ENCODE data around the gene CRCP. TPM values are rescaled to one million over a fixed set of nuclear protein-coding genes. Genes with fewer than 3 reads are reported as not detected.

CRCP gene
- total RNA-seq, 5 donors from 2014 or later (not counting 1 experiment from before 2014, with no cell fraction given) = 29.9 to 33.7 (median 31.6) TPM

- WGBS (ENCODE audit: insufficient coverage) = 92% methylated on average over 3 of the region's 3 CpGs
- H3K27me3 Mint-ChIP-seq = no peaks in the 10 kb centered on the region
- Histone ChIP-seq H3K4me3 (ENCODE audit: control insufficient read depth in 1 of 2, extremely low read depth in 1 of 2, low read length in 1 of 2) (no peak overlapping the region), H3K27me3 (replicated peaks in 1 of 2; ENCODE audit: control insufficient read depth in 2 of 2, extremely low read depth in 1 of 2, insufficient read depth in 2 of 2, low read length in 1 of 2) (no peaks in the 10 kb centered on the region), H3K36me3 (ENCODE audit: control insufficient read depth in 2 of 2, extremely low read depth in 1 of 2, insufficient read depth in 1 of 2, low read length in 1 of 2) (peaks cover 14 to 36% of the 10 kb centered on the region in 2 donors), H3K9me3 (no peaks in the 10 kb centered on the region), H3K4me1 (ENCODE audit: control insufficient read depth in 1 of 2, extremely low read depth in 1 of 2, insufficient read depth in 2 of 2, low read length in 2 of 2) (no peaks in the 10 kb centered on the region), H3K27ac (ENCODE audit: low read length) (no peak overlapping the region)
- H3K27ac Mint-ChIP-seq = no peak overlapping the region
- DNase-seq = no peak
- POLR2A ChIA-PET = no interaction called here
- CTCF ChIA-PET = no interaction called here
- peaks cover 42% of the 10 kb centered on the region for H3K36me3 Mint-ChIP-seq
- no peak overlapping the region for H3K4me3 Mint-ChIP-seq
- peaks cover 0 to 5% (median 0%) of the 10 kb centered on the region in 3 donors for H3K9me3 Mint-ChIP-seq
- no peak for ATAC-seq (replicated peaks in 1 of 4)
- no peaks in the 10 kb centered on the region for H3K4me1 Mint-ChIP-seq
Measured at GRCh38 chr7:66157060-66157459, 42.4 kb downstream of the CRCP start.

- Mint-ChIP-seq H3K36me3 (peaks cover 13% of the 10 kb centered on the region), H3K4me3 (no peak overlapping the region), H3K9me3 (peaks cover 0 to 5% (median 0%) of the 10 kb centered on the region in 3 donors), H3K27me3 (no peaks in the 10 kb centered on the region), H3K4me1 (no peaks in the 10 kb centered on the region), H3K27ac (no peak overlapping the region)
- Histone ChIP-seq H3K27ac (ENCODE audit: low read length) (no peak overlapping the region), H3K36me3 (ENCODE audit: control insufficient read depth in 2 of 2, extremely low read depth in 1 of 2, insufficient read depth in 1 of 2, low read length in 1 of 2) (peaks cover 7 to 12% of the 10 kb centered on the region in 2 donors), H3K27me3 (replicated peaks in 1 of 2; ENCODE audit: control insufficient read depth in 2 of 2, extremely low read depth in 1 of 2, insufficient read depth in 2 of 2, low read length in 1 of 2) (no peaks in the 10 kb centered on the region), H3K4me3 (ENCODE audit: control insufficient read depth in 1 of 2, extremely low read depth in 1 of 2, low read length in 1 of 2) (no peak overlapping the region), H3K9me3 (no peaks in the 10 kb centered on the region), H3K4me1 (ENCODE audit: control insufficient read depth in 1 of 2, extremely low read depth in 1 of 2, insufficient read depth in 2 of 2, low read length in 2 of 2) (no peaks in the 10 kb centered on the region)
- ATAC-seq (replicated peaks in 1 of 4) (no peak), DNase-seq (no peak)
- 80% methylated on average over 1 of the region's 4 CpGs for WGBS (ENCODE audit: insufficient coverage)
- POLR2A ChIA-PET = no interaction called here
- CTCF ChIA-PET = no interaction called here
Measured at GRCh38 chr7:66162622-66163021, 48.0 kb downstream of the CRCP start.

GRCh38 chr7:66163186-66163610 lies 48.6 kb downstream of the CRCP start:
- Histone ChIP-seq H3K36me3 (ENCODE audit: control insufficient read depth in 2 of 2, extremely low read depth in 1 of 2, insufficient read depth in 1 of 2, low read length in 1 of 2) (peaks cover 3 to 9% of the 10 kb centered on the region in 2 donors), H3K27me3 (replicated peaks in 1 of 2; ENCODE audit: control insufficient read depth in 2 of 2, extremely low read depth in 1 of 2, insufficient read depth in 2 of 2, low read length in 1 of 2) (no peaks in the 10 kb centered on the region), H3K9me3 (no peaks in the 10 kb centered on the region), H3K4me3 (ENCODE audit: control insufficient read depth in 1 of 2, extremely low read depth in 1 of 2, low read length in 1 of 2) (no peak overlapping the region), H3K4me1 (ENCODE audit: control insufficient read depth in 1 of 2, extremely low read depth in 1 of 2, insufficient read depth in 2 of 2, low read length in 2 of 2) (no peaks in the 10 kb centered on the region), H3K27ac (ENCODE audit: low read length) (no peak overlapping the region)
- no peaks in the 10 kb centered on the region for H3K4me1 Mint-ChIP-seq
- 100% methylated on average over 1 of the region's 1 CpG for WGBS (ENCODE audit: insufficient coverage)
- ATAC-seq (replicated peaks in 1 of 4) (no peak), DNase-seq (no peak)
- H3K27me3 Mint-ChIP-seq = no peaks in the 10 kb centered on the region
- H3K9me3 Mint-ChIP-seq = peaks cover 0 to 3% (median 0%) of the 10 kb centered on the region in 3 donors
- H3K4me3 Mint-ChIP-seq = no peak overlapping the region
- peaks cover 8% of the 10 kb centered on the region for H3K36me3 Mint-ChIP-seq
- H3K27ac Mint-ChIP-seq = no peak overlapping the region
- CTCF ChIA-PET = no interaction called here
- POLR2A ChIA-PET = no interaction called here

DNA sequence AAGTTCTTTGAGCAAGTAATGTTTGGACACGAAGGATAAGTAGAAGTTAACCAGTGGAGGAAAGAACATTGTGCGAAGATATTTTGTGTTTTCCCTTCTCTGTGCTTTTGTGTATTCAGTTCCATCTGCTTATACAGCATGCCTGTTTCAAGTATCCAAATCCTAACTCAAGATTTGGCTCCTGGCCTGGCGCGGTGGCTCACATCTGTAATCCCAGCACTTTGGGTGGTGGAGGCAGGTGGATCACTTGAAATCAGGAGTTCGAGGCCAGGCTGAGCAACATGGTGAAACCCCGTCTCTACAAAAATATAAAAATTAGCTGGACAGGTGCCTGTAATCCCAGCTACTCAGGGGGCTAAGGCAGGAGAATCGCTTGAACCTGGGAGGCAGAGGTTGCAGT lies 49.7 kb downstream of the CRCP start:
- WGBS (ENCODE audit: insufficient coverage) = 80% methylated on average over 2 of the region's 7 CpGs

DNA sequence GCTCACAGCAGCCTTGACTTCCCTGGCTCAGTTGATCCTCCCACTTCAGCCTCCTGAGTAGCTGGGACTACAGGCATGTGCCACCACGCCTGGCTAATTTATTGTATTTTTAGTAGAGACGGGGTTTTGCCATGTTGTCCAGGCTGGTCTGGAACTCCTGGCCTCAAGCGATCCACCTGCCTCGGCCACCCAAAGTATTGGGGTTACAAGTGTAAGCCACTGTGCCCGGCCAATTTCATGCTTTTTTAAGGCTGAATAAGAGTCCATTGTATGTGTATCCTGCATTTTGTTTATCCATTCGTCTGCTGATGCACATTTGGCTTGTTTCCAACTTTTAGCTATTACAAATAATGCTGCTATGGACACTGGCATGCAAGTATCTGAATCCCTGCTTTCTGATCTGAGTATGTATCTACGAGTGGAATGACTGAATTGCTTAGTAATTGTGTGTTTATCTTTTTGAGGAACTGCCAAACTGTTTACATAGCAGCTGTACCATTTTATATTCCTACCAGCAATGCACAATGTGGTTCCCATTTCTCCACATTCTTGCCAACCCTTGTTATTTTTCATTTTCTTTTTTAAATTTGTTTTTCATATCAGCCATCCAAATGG lies 53.2 kb downstream of the CRCP start:
- H3K4me1 ChIP-seq (ENCODE audit: control insufficient read depth in 1 of 2, extremely low read depth in 1 of 2, insufficient read depth in 2 of 2, low read length in 2 of 2) = no peaks in the 10 kb centered on the region
- no peaks in the 10 kb centered on the region for H3K4me1 Mint-ChIP-seq
- H3K27ac Mint-ChIP-seq = no peak overlapping the region
- H3K4me3 ChIP-seq (ENCODE audit: control insufficient read depth in 1 of 2, extremely low read depth in 1 of 2, low read length in 1 of 2) = no peak overlapping the region
- H3K9me3 ChIP-seq = no peaks in the 10 kb centered on the region
- WGBS (ENCODE audit: insufficient coverage) = 100% methylated on average over 4 of the region's 7 CpGs
- no peak overlapping the region for H3K27ac ChIP-seq (ENCODE audit: low read length)
- ATAC-seq (replicated peaks in 1 of 4) (no peak), DNase-seq (no peak)
- POLR2A ChIA-PET = no interaction called here
- CTCF ChIA-PET = no interaction called here
- no peak overlapping the region for H3K4me3 Mint-ChIP-seq
- no peaks in the 10 kb centered on the region for H3K27me3 Mint-ChIP-seq
- H3K27me3 ChIP-seq (replicated peaks in 1 of 2; ENCODE audit: control insufficient read depth in 2 of 2, extremely low read depth in 1 of 2, insufficient read depth in 2 of 2, low read length in 1 of 2) = peaks cover 0 to 10% of the 10 kb centered on the region in 2 experiments
- H3K9me3 Mint-ChIP-seq = no peaks in the 10 kb centered on the region
- no peaks in the 10 kb centered on the region for H3K36me3 Mint-ChIP-seq
- no peaks in the 10 kb centered on the region for H3K36me3 ChIP-seq (ENCODE audit: control insufficient read depth in 2 of 2, extremely low read depth in 1 of 2, insufficient read depth in 1 of 2, low read length in 1 of 2)

More for the DNA sequence above, 49.7 kb downstream of the CRCP start:
- H3K36me3 Mint-ChIP-seq = peaks cover 3% of the 10 kb centered on the region
- Histone ChIP-seq H3K9me3 (no peaks in the 10 kb centered on the region), H3K4me1 (ENCODE audit: control insufficient read depth in 1 of 2, extremely low read depth in 1 of 2, insufficient read depth in 2 of 2, low read length in 2 of 2) (no peaks in the 10 kb centered on the region), H3K4me3 (ENCODE audit: control insufficient read depth in 1 of 2, extremely low read depth in 1 of 2, low read length in 1 of 2) (no peak overlapping the region), H3K36me3 (ENCODE audit: control insufficient read depth in 2 of 2, extremely low read depth in 1 of 2, insufficient read depth in 1 of 2, low read length in 1 of 2) (peaks cover 0 to 5% of the 10 kb centered on the region in 2 donors), H3K27me3 (replicated peaks in 1 of 2; ENCODE audit: control insufficient read depth in 2 of 2, extremely low read depth in 1 of 2, insufficient read depth in 2 of 2, low read length in 1 of 2) (no peaks in the 10 kb centered on the region), H3K27ac (ENCODE audit: low read length) (no peak overlapping the region)
- DNase-seq (no peak), ATAC-seq (replicated peaks in 1 of 4) (no peak)
- no peaks in the 10 kb centered on the region for H3K4me1 Mint-ChIP-seq
- no peak overlapping the region for H3K27ac Mint-ChIP-seq
- peaks cover 0 to 2% (median 0%) of the 10 kb centered on the region in 3 donors for H3K9me3 Mint-ChIP-seq
- ChIA-PET CTCF (no interaction called here), POLR2A (no interaction called here)
- no peak overlapping the region for H3K4me3 Mint-ChIP-seq
- H3K27me3 Mint-ChIP-seq = no peaks in the 10 kb centered on the region

GRCh38 chr7:66169616-66170015 lies 55.0 kb downstream of the CRCP start:
- ATAC-seq (replicated peaks in 1 of 4) = no peak
- H3K36me3 ChIP-seq (ENCODE audit: control insufficient read depth in 2 of 2, extremely low read depth in 1 of 2, insufficient read depth in 1 of 2, low read length in 1 of 2) = no peaks in the 10 kb centered on the region
- no peak overlapping the region for H3K4me3 ChIP-seq (ENCODE audit: control insufficient read depth in 1 of 2, extremely low read depth in 1 of 2, low read length in 1 of 2)
- H3K27ac Mint-ChIP-seq = no peak overlapping the region
- H3K27ac ChIP-seq (ENCODE audit: low read length) = no peak overlapping the region
- no peaks in the 10 kb centered on the region for H3K4me1 Mint-ChIP-seq
- H3K9me3 Mint-ChIP-seq = no peaks in the 10 kb centered on the region
- no CpG with 5 or more reads among the region's 2 CpGs for WGBS (ENCODE audit: insufficient coverage)
- no peaks in the 10 kb centered on the region for H3K9me3 ChIP-seq
- H3K27me3 Mint-ChIP-seq = no peaks in the 10 kb centered on the region
- DNase-seq = no peak
- CTCF ChIA-PET = interaction anchor here in 1 of 2 donors (0.5 kb wide), 1 partner anchor 10 kb away, joined by 6 read pairs; no protein-coding TSS in a partner anchor
- no peaks in the 10 kb centered on the region for H3K36me3 Mint-ChIP-seq
- no peaks in the 10 kb centered on the region for H3K4me1 ChIP-seq (ENCODE audit: control insufficient read depth in 1 of 2, extremely low read depth in 1 of 2, insufficient read depth in 2 of 2, low read length in 2 of 2)
- no peak overlapping the region for H3K4me3 Mint-ChIP-seq
- POLR2A ChIA-PET = no interaction called here
- H3K27me3 ChIP-seq (replicated peaks in 1 of 2; ENCODE audit: control insufficient read depth in 2 of 2, extremely low read depth in 1 of 2, insufficient read depth in 2 of 2, low read length in 1 of 2) = peaks cover 0 to 12% of the 10 kb centered on the region in 2 experiments
